ENCODE results near the gene PPP2R2C. TPM values are rescaled to one million over a fixed set of nuclear protein-coding genes. Genes with fewer than 3 reads are reported as not detected.

PPP2R2C gene
- total RNA-seq, 4 donors from 2014 or later: 0.47 to 4.6 (median 1.0) TPM

GRCh38 chr4:6495736-6496135, 23.3 kb upstream of the PPP2R2C start:
- 69 to 86% methylated on average over 2 to 5 of the region's 5 CpGs for WGBS, 2 donors (ENCODE audit: low coverage in 1 of 2)
- Histone ChIP-seq H3K27me3 (peaks cover 24% of the 10 kb centered on the region), H3K4me3 (no peak overlapping the region), H3K27ac (no peak overlapping the region), H3K36me3 (no peaks in the 10 kb centered on the region), H3K4me1 (peaks cover 0 to 12% (median 3%) of the 10 kb centered on the region in 3 donors), H3K9me3 (peaks cover 0 to 10% (median 0%) of the 10 kb centered on the region in 3 donors)
- TF ChIP-seq EP300 (IDR thresholded peaks at IDR 0.05) (no peak), CTCF (IDR thresholded peaks at IDR 0.05) (no peak), POLR2AphosphoS5 (IDR thresholded peaks at IDR 0.05) (no peak), POLR2A (IDR thresholded peaks at IDR 0.05) (no peak)
- no peak for ATAC-seq

- Histone ChIP-seq H3K4me3 (no peak overlapping the region), H3K27me3 (peaks cover 27% of the 10 kb centered on the region), H3K9me3 (peaks cover 0 to 10% (median 0%) of the 10 kb centered on the region in 3 donors), H3K4me1 (peaks cover 0 to 12% (median 3%) of the 10 kb centered on the region in 3 donors), H3K36me3 (no peaks in the 10 kb centered on the region), H3K27ac (no peak overlapping the region)
- no peak for ATAC-seq
- WGBS, 2 donors (ENCODE audit: low coverage in 1 of 2): no CpG with 5 or more reads among the region's 7 CpGs
- TF ChIP-seq CTCF (IDR thresholded peaks at IDR 0.05): no peak
- no peak for TF ChIP-seq POLR2A (IDR thresholded peaks at IDR 0.05)
- TF ChIP-seq POLR2AphosphoS5 (IDR thresholded peaks at IDR 0.05): no peak
- no peak for TF ChIP-seq EP300 (IDR thresholded peaks at IDR 0.05)
These were observed 22.8 kb upstream of the PPP2R2C start for GRCh38 chr4:6495296-6495590.

- Histone ChIP-seq H3K4me3 (no peak overlapping the region), H3K4me1 (peaks cover 0 to 12% (median 3%) of the 10 kb centered on the region in 3 donors), H3K27me3 (peaks cover 30% of the 10 kb centered on the region), H3K9me3 (peaks cover 0 to 10% (median 0%) of the 10 kb centered on the region in 3 donors), H3K36me3 (no peaks in the 10 kb centered on the region), H3K27ac (no peak overlapping the region)
- WGBS, 2 donors (ENCODE audit: low coverage in 1 of 2): 40 to 50% methylated on average over 2 of the region's 18 CpGs
- TF ChIP-seq CTCF (IDR thresholded peaks at IDR 0.05) (no peak), POLR2AphosphoS5 (IDR thresholded peaks at IDR 0.05) (no peak), EP300 (IDR thresholded peaks at IDR 0.05) (no peak), POLR2A (IDR thresholded peaks at IDR 0.05) (no peak)
- no peak for ATAC-seq
These were observed 22.2 kb upstream of the PPP2R2C start for GRCh38 chr4:6494431-6495295.

- Histone ChIP-seq H3K27ac (no peak overlapping the region), H3K4me3 (peak overlapping the region in 1 of 2 donors; percentile 22), H3K36me3 (no peaks in the 10 kb centered on the region), H3K27me3 (peaks cover 24% of the 10 kb centered on the region), H3K4me1 (peaks cover 0 to 12% (median 3%) of the 10 kb centered on the region in 3 donors), H3K9me3 (peaks cover 0 to 10% (median 0%) of the 10 kb centered on the region in 3 donors)
- 9 to 10% methylated on average over 14 to 17 of the region's 22 CpGs for WGBS, 2 donors (ENCODE audit: low coverage in 1 of 2)
- no peak for ATAC-seq
- no peak for TF ChIP-seq CTCF (IDR thresholded peaks at IDR 0.05)
These were observed 21.4 kb upstream of the PPP2R2C start for GRCh38 chr4:6493658-6494304.
